Activated T-cell treated with anti-CD3 and anti-CD28 coated beads, Interleukin-2, amount 50 U/mL, for 4 hours (primary cell): ENCODE measurements around the gene DAZL. TPM values are rescaled to one million over a fixed set of nuclear protein-coding genes. Genes with fewer than 3 reads are reported as not detected.

Experiments
- ATAC-seq, 2 donors: fragments of 200-7000 bp; cut with Tn5 transposase; one replicate each; pipeline ENCODE4 v1.10.0; 2021
- DNase-seq: peaks from one replicate; pipeline ENCODE4 v3.0.0-alpha.2; 2020
- H3K27me3 Mint-ChIP-seq: one replicate; pipeline ENCODE4 v1.8.0; 2021; ENCODE audit warnings: low read depth, mixed read lengths
- H3K36me3 Mint-ChIP-seq: one replicate; pipeline ENCODE4 v1.8.0; 2022; ENCODE audit warnings: mixed read lengths; ENCODE audit not compliant: insufficient read depth
- H3K4me1 Mint-ChIP-seq: one replicate; pipeline ENCODE4 v1.8.0; 2021; ENCODE audit warnings: low read depth, mixed read lengths
- H3K4me3 Mint-ChIP-seq: one replicate; pipeline ENCODE4 v1.8.0; 2021; ENCODE audit warnings: mild to moderate bottlenecking, moderate library complexity, mixed read lengths
- H3K9me3 Mint-ChIP-seq: one replicate; pipeline ENCODE4 v1.8.0; 2021; ENCODE audit warnings: mixed read lengths
- total RNA-seq, 3 donors: library from RNA; stranded (reverse); gene quantifications; one replicate each; pipeline ENCODE4 v1.2.1, GENCODE V29; 2021

Gene DAZL
- total RNA-seq, 3 donors from 2014 or later: 0.08 TPM

GRCh38 chr3:16543242-16543864 is 61.9 kb downstream of the DAZL start:
- ATAC-seq: no peak
- no peaks in the 10 kb centered on the region for H3K9me3 Mint-ChIP-seq
- peaks cover 5% of the 10 kb centered on the region for H3K27me3 Mint-ChIP-seq
- no peak overlapping the region for H3K4me3 Mint-ChIP-seq
- H3K4me1 Mint-ChIP-seq: peaks cover 2% of the 10 kb centered on the region
- no peaks in the 10 kb centered on the region for H3K36me3 Mint-ChIP-seq
- no peak for DNase-seq

- no peaks in the 10 kb centered on the region for H3K36me3 Mint-ChIP-seq
- no peaks in the 10 kb centered on the region for H3K9me3 Mint-ChIP-seq
- H3K27me3 Mint-ChIP-seq: peaks cover 15% of the 10 kb centered on the region
Observed at GRCh38 chr3:16538507-16538906, 66.7 kb downstream of the DAZL start.

GRCh38 chr3:16536996-16537395 is 68.2 kb downstream of the DAZL start:
- H3K4me1 Mint-ChIP-seq: no peaks in the 10 kb centered on the region
- no peaks in the 10 kb centered on the region for H3K36me3 Mint-ChIP-seq
- no peaks in the 10 kb centered on the region for H3K9me3 Mint-ChIP-seq
- DNase-seq (no peak), ATAC-seq (no peak)
- H3K27me3 Mint-ChIP-seq: peaks cover 15% of the 10 kb centered on the region
- H3K4me3 Mint-ChIP-seq: no peak overlapping the region

More at GRCh38 chr3:16538507-16538906, 66.7 kb downstream of the DAZL start:
- Mint-ChIP-seq H3K4me1 (no peaks in the 10 kb centered on the region), H3K4me3 (no peak overlapping the region)
- DNase-seq (no peak), ATAC-seq (no peak)

Other genes starting within 250 kb of the DAZL start
- gene RFTN1, start 91.7 kb downstream of the DAZL start, total RNA-seq: 10 to 100 TPM; 52.9 to 72.4 (median 69.6) TPM